ENCODE results near the gene GRK7.
"Not testable (repeated sequence)": the region's sequence is repeated elsewhere in the genome, so short reads cannot be mapped to it uniquely, and the experiment has no call there.

Gene GRK7

DNA sequence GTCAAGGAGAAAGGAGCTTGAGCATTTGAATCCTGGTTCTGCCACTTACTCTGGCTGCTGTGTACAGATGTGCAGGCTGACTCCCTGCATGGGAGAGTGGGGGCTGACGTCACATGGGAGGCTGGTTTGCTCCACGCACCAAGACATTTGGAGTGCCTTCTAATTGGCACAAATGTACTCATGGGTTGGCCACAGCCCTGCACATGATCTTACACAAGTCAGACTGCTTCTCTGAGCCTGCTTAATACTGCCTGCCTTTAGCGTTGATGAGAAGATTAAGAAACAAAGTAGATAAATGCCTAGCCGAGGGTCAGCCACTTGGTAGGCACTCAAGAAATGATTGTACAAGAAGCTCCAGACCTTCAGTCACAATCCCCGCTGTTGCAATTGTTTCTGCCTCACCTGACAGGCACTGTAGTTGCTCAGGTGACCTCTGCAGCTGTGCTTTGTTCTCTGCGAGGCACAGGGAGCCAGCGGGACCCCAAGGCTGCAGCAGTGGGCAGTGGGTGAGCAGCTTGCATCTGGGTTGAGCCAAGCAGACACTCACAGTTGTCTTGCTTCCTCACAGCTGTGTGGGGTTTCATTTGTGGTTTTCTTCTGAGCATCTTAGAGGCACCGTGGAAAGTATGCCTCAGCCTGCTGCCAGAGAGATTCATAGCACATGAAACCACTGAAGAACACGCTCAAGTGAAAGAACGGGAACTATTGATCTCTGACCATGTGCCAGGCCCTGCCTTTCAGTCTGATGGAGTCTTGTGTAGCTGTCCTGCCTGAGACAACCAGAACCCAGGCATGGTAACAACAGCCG is 33.1 kb downstream of the GRK7 start:
- DNase-seq: peak; percentile 88

DNA sequence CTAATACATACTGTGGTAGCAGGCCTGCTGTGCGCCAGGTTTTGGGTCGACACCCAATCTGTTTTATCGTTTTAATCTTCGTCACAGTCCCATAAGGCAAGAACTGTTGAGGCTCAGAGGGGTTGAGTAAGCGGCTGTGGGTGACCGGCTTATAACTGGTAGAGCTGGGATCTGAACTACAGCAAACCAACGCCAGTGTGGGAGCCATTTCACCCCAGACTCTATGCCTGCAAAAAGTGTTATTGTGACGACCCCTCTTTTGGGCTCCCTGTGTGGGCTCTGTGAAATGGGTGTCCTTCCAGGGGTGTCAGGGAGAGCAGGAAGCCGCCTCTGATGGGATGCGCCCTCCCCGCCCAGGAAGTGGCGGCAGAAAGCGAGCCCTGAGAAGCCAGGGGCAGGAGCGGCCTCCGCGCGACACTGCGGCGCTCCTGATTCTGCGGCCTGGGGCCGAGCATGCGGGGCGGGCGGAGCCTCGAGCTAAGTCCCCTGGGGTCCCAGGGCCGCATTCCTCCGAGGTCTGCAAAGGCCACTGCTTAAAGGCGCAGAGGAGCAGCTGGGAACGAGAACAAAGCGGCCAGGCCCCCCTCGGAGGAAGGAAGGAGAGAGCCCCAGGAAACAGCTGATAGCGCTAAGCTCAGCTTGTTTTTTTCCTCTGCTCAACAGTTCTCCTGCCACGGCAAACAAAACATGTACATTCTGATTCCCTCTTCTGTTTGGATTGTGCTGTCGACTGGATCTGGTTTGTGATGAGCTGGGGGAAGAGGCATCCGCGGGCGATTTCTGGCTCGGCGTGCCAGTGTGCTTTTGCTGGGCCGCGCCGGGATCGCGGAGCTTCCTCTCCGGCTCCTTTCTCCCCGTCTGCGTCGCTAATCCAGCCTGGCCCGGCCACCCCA is 33.9 kb downstream of the GRK7 start:
- no peak for DNase-seq

DNA sequence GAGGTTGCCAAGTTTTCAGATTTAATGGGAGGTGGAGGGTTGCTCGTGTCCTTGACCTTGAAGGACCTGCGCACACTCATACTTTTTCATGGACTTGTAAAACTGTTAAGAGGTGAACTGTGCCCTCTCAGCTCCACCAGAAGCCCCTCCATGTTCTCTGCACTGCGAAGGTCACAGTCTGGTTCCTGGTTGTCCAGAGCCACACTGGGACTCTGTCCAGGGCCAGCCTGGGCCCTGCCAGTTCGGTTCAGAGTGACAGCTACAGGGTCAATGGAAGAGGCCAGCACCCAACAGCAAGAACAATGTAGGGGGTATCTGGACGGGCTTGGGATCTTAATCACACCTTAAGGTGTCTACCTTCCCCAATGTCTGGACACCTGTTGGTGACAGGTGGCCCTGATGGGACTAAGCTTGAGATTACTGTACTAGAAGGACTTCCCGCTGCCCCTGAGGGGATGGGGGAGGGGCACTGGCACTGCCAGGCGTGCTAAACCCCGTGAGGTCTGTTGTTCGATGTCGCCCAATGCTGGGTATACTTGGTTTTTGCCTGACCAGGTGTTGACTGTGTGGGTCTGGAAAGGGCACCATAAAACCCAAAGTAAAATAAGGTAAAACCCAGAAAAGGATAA is 34.7 kb downstream of the GRK7 start:
- no peak for DNase-seq

DNA sequence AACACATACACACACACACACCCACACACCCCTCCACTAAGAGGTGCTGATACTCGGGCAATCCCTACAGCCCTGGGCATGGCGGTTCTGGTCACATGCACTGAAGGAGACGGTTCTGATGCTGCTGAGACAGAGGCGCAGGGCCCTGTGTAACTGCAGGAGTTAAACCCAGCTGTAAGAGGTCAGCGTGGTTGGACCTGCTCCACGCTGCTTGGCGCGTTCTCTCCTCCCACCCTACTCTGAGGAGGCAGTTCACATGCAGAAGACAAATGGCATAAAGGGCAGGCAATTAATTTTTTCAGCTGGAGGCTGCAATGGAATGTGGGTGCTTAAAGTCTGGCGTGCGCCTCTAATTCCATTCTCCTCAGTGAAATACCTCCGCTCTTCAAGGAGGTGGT is 35.2 kb downstream of the GRK7 start:
- no peak for DNase-seq

DNA sequence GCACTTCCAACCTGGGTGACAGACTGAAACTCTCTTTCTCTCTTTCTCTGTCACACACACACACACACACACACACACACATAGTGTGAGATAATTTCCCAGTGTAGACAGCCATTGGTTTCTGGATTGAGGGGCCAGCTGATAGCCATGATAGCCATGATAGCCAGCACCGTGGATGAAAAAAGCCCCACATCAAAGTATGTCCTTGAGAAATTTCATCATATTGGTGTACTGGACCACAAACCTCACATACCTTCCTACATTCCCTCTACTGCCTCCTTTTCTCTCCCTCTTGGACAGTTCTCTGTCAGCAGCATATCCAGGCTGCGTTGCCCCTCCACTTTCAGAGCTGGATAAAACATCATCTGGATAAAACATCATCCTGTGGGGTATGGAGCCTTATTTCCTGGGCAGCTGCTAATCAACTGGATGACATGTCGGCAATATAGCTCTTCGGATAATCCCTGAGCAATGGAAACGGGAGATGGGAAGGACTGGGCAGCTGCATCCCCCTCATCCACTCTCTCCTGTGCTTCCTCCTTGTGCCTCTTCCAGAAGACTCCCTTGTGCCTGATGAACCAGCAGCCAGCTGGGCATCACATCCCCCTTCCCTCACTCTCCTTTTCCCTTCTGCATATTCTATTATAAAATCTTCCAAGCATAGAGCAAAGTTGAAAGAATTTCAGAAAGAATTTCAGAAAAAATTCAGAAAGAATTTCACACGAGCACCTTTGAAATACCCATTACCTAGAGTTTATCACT is 39.3 kb downstream of the GRK7 start:
- no peak for DNase-seq

DNA sequence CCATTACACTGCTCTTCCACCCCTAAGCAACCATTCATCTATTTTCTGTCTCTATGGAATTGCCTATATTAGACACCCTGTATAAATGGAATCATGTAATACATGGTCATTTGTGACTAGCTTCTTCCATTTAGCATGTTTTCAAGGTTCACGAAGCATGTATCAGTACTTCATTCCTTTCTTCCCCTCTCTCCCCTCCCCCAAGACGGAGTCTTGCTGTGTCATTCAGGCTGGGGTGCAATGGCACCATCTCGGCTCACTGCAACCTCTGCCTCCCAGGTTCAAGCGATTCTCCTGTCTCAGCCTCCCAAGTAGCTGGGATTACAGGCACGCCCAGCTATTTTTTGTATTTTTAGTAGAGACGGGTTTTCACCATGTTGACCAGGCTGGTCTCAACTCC is 40.3 kb downstream of the GRK7 start:
- DNase-seq: not testable (repeated sequence)

DNA sequence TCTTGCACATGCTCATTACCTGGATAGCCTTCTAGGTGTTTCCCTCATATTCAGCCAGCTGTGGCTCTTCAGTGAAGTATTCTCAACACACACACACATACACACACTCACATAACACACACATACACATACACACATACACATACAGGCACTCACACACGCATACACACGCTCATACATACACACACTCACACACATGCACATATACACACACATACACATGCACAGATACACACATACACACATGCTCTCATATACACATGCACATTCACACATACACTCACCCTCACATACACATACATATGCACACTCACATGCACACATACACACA is 41.2 kb downstream of the GRK7 start:
- no peak for DNase-seq

DNA sequence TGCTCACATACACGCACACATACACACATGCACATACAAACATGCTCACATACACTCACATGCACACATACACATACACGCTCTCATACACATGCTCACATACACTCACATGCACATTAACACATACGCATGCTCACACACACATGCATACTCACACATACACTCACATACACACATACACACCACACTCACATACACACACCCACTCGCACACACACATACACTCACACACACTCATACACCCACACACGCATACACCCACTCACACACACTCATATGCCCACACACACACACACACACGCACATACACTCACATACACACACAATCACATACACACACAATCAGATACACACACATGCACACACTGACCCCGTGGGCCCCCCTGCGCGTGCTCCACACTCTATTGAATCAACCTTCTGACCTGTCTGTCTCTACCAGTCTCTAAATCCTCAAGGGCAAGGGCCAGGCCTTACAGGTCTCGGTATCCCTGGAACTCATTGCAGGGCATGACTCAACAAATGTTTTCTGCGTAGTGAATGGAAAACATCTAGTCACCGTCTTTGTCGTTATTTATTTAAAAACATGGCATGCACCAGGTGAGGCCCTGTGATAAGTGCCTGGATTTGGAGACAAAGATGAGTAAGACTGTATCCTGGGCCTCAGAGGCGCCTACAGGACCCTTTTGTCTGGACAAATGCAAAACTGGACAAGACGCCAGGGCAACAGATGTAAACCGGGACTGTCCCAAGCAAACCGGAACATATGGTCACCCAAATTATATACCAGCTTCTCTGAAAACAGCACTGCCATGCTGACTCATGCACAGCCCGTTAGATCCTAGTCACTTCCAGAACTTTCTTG is 41.8 kb downstream of the GRK7 start:
- DNase-seq: no peak

DNA sequence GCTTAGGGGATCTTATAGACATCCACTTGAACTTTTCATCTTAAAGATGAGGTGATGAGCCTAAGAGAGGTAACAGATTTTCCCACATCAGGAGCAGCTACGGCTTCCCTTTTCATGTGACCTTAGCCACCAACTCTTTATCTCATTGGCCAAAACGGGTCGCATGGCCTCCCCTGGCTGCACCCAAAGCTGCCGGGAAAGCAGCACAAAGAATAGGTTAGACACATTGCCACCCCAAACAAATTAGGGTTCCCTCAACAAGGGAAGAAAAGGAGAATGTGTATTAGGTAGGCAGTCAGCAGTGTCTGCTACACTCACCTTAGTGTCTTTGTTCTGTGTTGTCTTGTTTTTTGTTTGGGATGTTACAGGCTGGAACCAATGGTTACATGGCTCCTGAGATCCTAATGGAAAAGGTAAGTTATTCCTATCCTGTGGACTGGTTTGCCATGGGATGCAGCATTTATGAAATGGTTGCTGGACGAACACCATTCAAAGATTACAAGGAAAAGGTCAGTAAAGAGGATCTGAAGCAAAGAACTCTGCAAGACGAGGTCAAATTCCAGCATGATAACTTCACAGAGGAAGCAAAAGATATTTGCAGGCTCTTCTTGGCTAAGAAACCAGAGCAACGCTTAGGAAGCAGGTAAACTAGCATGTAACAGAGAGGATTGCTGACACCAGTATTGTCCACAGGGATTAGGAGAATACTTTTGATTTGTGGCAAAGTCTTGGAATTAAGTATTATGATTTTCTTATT is 44.2 kb downstream of the GRK7 start:
- no peak for DNase-seq

DNA sequence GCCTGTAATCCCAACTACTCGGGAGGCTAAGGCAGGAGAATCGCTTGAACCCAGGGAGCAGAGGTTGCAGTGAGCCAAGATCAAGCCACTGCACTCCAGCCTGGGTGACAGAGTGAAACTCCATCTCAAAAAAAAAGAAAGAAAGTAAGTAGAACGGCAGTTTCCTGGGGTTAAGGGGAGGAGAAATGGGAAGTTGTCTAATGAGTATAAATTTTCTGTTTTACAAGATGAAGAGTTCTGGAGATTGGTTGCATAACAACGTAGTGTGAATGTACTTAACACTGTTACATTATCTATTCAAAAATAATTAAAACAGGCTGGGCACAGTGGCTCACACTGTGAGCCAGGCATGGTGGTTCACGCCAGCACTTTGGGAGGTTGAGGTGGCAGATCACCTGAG is 45.4 kb downstream of the GRK7 start:
- no peak for DNase-seq

DNA sequence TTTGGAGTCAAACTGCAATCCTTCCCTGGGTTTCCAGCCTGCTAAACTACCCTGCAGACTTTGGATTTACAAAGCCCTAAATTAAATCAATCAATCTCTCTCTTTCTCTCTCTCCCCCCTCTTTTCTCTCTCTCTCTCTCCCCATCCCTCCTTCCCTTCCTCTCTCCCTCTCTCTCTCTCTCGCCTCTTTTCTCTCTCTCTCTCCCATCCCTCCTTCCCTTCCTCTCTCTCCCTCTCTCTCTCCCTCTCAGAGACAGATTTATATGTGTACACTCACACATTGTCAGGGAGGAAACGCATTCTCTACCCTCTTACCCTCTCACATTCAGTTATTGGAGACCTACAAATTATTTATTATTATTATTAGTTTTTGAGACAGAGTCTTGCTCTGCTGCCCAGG is 47.0 kb downstream of the GRK7 start:
- DNase-seq: no peak

DNA sequence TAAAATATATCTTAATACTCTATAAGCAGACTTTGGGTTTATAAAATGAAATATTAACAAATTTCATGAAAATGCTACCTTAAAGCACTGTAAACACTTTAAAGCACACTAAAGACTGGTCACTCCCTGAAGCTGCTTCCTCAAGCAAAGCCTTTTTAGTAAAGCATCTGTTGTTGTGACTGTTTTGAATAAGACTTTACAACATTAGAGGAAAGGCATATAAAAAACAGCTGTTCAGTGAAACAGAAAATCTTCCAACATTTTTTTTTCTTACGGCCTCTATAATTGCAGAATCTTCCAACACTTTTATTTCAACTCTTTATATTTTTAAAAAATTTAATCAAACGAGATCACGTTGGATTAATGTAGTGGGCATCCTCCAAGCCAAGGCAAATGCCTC is 48.1 kb downstream of the GRK7 start:
- no peak for DNase-seq

DNA sequence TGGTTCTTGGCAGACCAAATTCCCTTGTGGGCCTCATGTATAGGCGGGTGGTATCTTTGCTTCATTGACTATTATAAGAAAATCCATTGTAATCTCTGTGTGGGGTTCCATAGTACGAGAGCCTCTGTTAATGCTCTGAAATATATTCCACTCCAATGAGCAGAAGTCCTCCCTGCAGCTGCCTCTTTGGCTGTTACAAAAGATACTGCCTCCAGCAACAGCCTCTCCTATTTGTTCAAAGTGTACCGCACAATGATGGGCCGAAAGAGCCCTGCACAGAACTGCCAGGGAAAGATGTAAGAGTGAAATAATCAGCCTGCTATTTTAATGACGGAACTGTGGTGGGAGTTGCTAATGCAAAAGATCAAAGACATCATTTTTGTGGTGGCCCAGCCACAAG is 48.9 kb downstream of the GRK7 start:
- no peak for DNase-seq

DNA sequence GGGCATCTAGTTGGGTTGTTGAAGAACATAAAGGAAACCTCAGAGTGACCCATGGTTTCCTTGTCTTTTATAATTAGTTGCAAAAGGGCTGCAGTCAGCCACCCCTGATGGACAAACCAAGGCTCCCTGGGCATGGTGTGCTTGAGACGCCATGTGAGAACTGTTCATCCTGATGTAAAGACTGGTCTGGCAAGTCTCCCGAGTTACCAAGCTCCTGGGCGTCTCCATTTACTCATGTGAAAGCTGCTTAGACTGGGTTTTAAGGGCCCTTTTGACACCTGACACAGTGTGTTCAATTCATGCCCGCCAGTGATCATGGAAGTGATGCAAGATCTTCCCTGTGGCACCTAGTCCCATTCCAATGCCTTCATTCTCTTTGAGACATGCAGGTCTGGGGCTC is 49.4 kb downstream of the GRK7 start:
- no peak for DNase-seq
